Embryonic facial prominence (tissue), 1 donor: ENCODE measurements around the gene NEU3.

Source experiments
- DNase-seq: peaks from one replicate; pipeline ENCODE4 v3.0.0-alpha.2; 2016; ENCODE audit errors: extremely low spot score

The NEU3 gene

DNA sequence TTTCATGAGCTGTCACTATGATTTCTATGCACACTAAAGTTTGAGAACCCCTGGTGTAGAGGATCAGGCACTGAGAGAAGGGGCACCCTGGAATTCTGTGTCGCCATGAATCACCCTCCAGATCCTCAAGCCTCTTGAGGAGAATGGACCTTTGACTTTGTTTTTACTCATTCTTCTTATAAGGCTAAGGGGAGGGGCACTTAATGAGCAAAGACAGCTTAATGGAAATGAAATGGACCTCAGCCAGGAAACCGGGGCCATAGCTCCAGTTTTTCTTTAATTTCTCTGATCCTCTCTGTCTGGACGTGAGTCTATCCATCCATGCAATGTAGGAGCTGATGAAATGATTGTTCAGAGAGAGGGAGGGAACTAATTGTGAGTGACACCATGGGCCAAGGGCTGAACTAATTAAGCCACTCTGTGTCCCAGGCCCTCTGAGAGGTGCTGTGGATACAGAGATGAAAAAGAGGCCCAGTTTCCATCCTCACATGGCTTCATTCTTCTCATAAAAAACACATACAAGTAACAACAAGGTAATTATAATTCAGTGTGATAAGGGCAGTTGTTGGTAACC is 75.1 kb downstream of the NEU3 start:
- no peak for DNase-seq

DNA sequence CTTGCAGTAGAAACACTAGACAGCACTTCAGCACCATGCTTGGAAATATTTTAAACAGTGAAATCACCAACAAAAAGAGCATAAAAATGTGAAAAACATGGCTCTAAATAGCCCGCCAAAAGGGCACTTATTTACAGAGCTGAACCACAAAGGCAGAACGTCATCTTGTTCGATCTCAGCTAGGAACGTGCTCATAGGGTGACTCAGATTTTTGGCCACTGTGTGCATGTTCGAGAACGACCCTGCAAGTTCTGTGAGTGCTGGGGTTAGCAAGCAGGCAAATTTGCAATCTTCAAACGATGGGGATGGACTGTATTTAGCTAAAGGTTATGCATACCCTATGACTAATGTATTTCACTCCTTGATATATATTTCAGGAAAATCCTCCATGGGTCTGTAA is 77.3 kb downstream of the NEU3 start:
- no peak for DNase-seq
